SK-N-SH treated with all-trans-retinoic acid at 6 μM for 48 hours (cell line): ENCODE results near the gene DDX39A.

Source experiments
- ARNTL ChIP-seq: fragments of 450-650 bp; formaldehyde crosslinking; IDR thresholded peaks from 2 replicates; pipeline ENCODE4 v1.5.0; 2020; ENCODE audit warnings: low read depth, mild to moderate bottlenecking, moderate library complexity, borderline replicate concordance
- BACH2 ChIP-seq: fragments of 250-450 bp; sonication (Bioruptor Pico); IDR thresholded peaks from 2 replicates; pipeline ENCODE4 v1.9.0; 2021; ENCODE audit warnings: mild to moderate bottlenecking, borderline replicate concordance
- GLIS3 ChIP-seq: fragments of 250-450 bp; sonication (Bioruptor Pico); IDR thresholded peaks from 2 replicates; pipeline ENCODE4 v1.5.0; 2020; ENCODE audit warnings: mild to moderate bottlenecking, moderate library complexity
- ISL1 ChIP-seq: fragments of 250-450 bp; sonication (Bioruptor Pico); IDR thresholded peaks from 2 replicates; pipeline ENCODE4 v2.1.2; 2022; ENCODE audit warnings: mild to moderate bottlenecking, moderate library complexity
- ZC3H10 ChIP-seq: fragments of 250-450 bp; sonication (Bioruptor Pico); IDR thresholded peaks from 2 replicates; pipeline ENCODE4 v1.5.1; 2021; ENCODE audit warnings: mild to moderate bottlenecking, moderate library complexity
- ZFP3 ChIP-seq: fragments of 250-450 bp; sonication (Bioruptor Pico); IDR thresholded peaks from 2 replicates; pipeline ENCODE4 v1.5.0; 2020; ENCODE audit warnings: mild to moderate bottlenecking, moderate library complexity
- ZFP30 ChIP-seq: fragments of 450-650 bp; formaldehyde crosslinking; IDR thresholded peaks from 2 replicates; pipeline ENCODE4 v1.5.0; 2022; ENCODE audit warnings: mild to moderate bottlenecking, moderate library complexity
- ZNF565 ChIP-seq: fragments of 450-650 bp; formaldehyde crosslinking; conservative IDR thresholded peaks from 2 replicates; pipeline ENCODE4 v1.5.0; 2020; ENCODE audit warnings: low read depth, mild to moderate bottlenecking, moderate library complexity
- TF ChIP-seq, protein P1 (sequence below): fragments of 250-450 bp; sonication (Bioruptor Pico); IDR thresholded peaks from 2 replicates; pipeline ENCODE4 v1.5.1; 2021; ENCODE audit warnings: mild to moderate bottlenecking, moderate library complexity
- TF ChIP-seq, protein P2 (sequence below): fragments of 250-450 bp; sonication (Bioruptor Pico); IDR thresholded peaks from 2 replicates; pipeline ENCODE4 v1.5.0; 2020; ENCODE audit warnings: mild to moderate bottlenecking, moderate library complexity
- TF ChIP-seq, protein P3 (sequence below): fragments of 250-450 bp; sonication (Bioruptor Pico); IDR thresholded peaks from 2 replicates; pipeline ENCODE4 v1.8.0; 2020; ENCODE audit warnings: mild to moderate bottlenecking, moderate library complexity, borderline replicate concordance
- TF ChIP-seq, protein P4 (sequence below): fragments of 250-450 bp; sonication (Bioruptor Pico); IDR thresholded peaks from 2 replicates; pipeline ENCODE4 v1.5.1; 2020; ENCODE audit warnings: low read depth, mild to moderate bottlenecking, moderate library complexity

DNA sequence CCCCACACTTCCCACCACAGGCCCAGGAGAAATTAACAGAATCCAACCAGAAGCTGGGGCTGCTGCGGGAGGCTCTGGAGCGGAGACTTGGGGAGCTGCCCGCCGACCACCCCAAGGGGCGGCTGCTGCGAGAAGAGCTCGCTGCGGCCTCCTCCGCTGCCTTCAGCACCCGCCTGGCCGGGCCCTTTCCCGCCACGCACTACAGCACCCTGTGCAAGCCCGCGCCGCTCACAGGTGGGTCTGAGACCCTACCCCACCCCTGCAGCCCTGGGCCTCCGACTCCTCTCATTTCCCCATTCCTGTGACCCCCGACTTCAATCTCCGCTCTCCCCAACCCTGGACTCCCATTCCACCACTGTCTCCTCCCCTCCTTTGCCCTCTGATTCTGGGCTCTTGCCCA is 31.7 kb upstream of the DDX39A start:
- TF ChIP-seq, protein P1, sequence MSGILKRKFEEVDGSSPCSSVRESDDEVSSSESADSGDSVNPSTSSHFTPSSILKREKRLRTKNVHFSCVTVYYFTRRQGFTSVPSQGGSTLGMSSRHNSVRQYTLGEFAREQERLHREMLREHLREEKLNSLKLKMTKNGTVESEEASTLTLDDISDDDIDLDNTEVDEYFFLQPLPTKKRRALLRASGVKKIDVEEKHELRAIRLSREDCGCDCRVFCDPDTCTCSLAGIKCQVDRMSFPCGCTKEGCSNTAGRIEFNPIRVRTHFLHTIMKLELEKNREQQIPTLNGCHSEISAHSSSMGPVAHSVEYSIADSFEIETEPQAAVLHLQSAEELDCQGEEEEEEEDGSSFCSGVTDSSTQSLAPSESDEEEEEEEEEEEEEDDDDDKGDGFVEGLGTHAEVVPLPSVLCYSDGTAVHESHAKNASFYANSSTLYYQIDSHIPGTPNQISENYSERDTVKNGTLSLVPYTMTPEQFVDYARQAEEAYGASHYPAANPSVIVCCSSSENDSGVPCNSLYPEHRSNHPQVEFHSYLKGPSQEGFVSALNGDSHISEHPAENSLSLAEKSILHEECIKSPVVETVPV (CRISPR knock-in tag) = no peak
- TF ChIP-seq, protein P2, sequence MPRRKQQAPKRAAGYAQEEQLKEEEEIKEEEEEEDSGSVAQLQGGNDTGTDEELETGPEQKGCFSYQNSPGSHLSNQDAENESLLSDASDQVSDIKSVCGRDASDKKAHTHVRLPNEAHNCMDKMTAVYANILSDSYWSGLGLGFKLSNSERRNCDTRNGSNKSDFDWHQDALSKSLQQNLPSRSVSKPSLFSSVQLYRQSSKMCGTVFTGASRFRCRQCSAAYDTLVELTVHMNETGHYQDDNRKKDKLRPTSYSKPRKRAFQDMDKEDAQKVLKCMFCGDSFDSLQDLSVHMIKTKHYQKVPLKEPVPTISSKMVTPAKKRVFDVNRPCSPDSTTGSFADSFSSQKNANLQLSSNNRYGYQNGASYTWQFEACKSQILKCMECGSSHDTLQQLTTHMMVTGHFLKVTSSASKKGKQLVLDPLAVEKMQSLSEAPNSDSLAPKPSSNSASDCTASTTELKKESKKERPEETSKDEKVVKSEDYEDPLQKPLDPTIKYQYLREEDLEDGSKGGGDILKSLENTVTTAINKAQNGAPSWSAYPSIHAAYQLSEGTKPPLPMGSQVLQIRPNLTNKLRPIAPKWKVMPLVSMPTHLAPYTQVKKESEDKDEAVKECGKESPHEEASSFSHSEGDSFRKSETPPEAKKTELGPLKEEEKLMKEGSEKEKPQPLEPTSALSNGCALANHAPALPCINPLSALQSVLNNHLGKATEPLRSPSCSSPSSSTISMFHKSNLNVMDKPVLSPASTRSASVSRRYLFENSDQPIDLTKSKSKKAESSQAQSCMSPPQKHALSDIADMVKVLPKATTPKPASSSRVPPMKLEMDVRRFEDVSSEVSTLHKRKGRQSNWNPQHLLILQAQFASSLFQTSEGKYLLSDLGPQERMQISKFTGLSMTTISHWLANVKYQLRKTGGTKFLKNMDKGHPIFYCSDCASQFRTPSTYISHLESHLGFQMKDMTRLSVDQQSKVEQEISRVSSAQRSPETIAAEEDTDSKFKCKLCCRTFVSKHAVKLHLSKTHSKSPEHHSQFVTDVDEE (CRISPR knock-in tag) = no peak
- no peak for TF ChIP-seq ARNTL (CRISPR knock-in tag)
- TF ChIP-seq, protein P3, sequence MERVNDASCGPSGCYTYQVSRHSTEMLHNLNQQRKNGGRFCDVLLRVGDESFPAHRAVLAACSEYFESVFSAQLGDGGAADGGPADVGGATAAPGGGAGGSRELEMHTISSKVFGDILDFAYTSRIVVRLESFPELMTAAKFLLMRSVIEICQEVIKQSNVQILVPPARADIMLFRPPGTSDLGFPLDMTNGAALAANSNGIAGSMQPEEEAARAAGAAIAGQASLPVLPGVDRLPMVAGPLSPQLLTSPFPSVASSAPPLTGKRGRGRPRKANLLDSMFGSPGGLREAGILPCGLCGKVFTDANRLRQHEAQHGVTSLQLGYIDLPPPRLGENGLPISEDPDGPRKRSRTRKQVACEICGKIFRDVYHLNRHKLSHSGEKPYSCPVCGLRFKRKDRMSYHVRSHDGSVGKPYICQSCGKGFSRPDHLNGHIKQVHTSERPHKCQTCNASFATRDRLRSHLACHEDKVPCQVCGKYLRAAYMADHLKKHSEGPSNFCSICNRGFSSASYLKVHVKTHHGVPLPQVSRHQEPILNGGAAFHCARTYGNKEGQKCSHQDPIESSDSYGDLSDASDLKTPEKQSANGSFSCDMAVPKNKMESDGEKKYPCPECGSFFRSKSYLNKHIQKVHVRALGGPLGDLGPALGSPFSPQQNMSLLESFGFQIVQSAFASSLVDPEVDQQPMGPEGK (CRISPR knock-in tag) = no peak
- no peak for TF ChIP-seq ZNF565 (CRISPR knock-in tag)
- TF ChIP-seq ZFP30 = no peak
- TF ChIP-seq, protein P4, sequence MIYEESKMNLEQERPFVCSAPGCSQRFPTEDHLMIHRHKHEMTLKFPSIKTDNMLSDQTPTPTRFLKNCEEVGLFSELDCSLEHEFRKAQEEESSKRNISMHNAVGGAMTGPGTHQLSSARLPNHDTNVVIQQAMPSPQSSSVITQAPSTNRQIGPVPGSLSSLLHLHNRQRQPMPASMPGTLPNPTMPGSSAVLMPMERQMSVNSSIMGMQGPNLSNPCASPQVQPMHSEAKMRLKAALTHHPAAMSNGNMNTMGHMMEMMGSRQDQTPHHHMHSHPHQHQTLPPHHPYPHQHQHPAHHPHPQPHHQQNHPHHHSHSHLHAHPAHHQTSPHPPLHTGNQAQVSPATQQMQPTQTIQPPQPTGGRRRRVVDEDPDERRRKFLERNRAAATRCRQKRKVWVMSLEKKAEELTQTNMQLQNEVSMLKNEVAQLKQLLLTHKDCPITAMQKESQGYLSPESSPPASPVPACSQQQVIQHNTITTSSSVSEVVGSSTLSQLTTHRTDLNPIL (CRISPR knock-in tag) = no peak
- no peak for TF ChIP-seq BACH2
- no peak for TF ChIP-seq GLIS3
- TF ChIP-seq ZFP3 (CRISPR knock-in tag) = no peak
- TF ChIP-seq ZC3H10 = no peak
- no peak for TF ChIP-seq ISL1 (CRISPR knock-in tag)
